BLaER1 treated with 17β-estradiol and CSF1 and Interleukin-3, amounts not matched to agents 10 nM and 100 nM (cell line): Measurements from ENCODE around the gene CDK11B.
"Not testable (repeated sequence)": the region's sequence is repeated elsewhere in the genome, so short reads cannot be mapped to it uniquely, and the experiment has no call there.

Experiments
- H3K27ac ChIP-seq, 11 experiments: shearing (Covaris generic); formaldehyde crosslinking; 2 replicates each; pipeline ENCODE4 v1.8.1; 2022
- H3K27me3 ChIP-seq, 11 experiments: shearing (Covaris generic); formaldehyde crosslinking; 2 replicates each; pipeline ENCODE4 v1.8.1; 2022
- H3K36me3 ChIP-seq, 11 experiments: shearing (Covaris generic); formaldehyde crosslinking; 2 replicates each; pipeline ENCODE4 v1.8.1; 2022
- H3K4me1 ChIP-seq, 10 experiments: shearing (Covaris generic); formaldehyde crosslinking; 2 replicates each; pipeline ENCODE4 v1.8.1; 2022
- H3K4me2 ChIP-seq, 11 experiments: shearing (Covaris generic); formaldehyde crosslinking; 2 replicates each; pipeline ENCODE4 v1.8.1; 2022
- H3K4me3 ChIP-seq, 10 experiments: shearing (Covaris generic); formaldehyde crosslinking; 2 replicates each; pipeline ENCODE4 v1.8.1; 2022
- H3K9ac ChIP-seq, 11 experiments: shearing (Covaris generic); formaldehyde crosslinking; 2 replicates each; pipeline ENCODE4 v1.8.1; 2022
- H3K9me3 ChIP-seq, 11 experiments: shearing (Covaris generic); formaldehyde crosslinking; replicated peaks in 1 of 11; 2 replicates each; pipeline ENCODE4 v1.8.1; 2022
- H4K20me1 ChIP-seq, 11 experiments: shearing (Covaris generic); formaldehyde crosslinking; 2 replicates each; pipeline ENCODE4 v1.8.1; 2022
- Cebpa-rat ChIP-seq, 11 experiments: shearing (Covaris generic); IDR thresholded peaks; 2 replicates each; pipeline ENCODE4 v1.8.1; 2022

CDK11B gene

DNA sequence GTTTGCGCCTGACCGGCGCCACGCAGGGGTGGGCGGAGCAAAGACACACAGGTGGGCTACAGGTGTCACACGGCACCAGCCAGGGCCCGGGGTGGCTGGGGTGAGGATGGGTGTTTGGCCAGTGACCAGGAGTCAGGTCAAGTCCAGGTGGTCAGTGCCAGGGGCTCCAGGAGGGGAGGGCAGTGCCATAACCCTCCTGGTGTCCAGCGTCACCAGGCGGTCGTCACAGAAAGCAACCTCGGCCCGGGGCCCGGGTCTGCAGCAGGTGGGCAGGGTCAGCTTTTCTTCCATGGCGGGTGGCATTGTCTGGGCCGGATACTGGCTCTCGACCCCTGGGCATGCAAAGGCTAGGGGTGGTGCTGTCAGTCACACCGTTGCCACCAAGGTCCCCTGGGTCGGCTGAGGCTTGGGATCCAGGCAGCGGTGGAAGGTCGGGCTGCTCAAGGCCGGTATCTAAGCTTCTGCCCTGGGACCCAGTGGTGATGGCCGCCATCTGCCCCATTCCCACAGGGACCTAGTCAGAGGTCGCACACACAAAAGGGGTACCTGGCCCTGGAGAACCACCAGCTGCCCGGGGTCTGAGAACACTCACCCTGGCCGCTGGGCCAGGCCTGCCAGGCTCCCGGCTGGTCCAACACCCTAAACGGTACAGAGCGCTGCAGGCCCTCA is 60.6 kb downstream of the CDK11B start:
- Histone ChIP-seq H3K9me3 (no peaks in the 10 kb centered on the region), H3K4me2 (peak overlapping the region; percentile 81 to 94 (median 90)), H3K4me3 (no peak overlapping the region), H3K27me3 (peaks cover 39 to 69% (median 53%) of the 10 kb centered on the region in 11 experiments), H3K4me1 (peaks cover 32 to 61% (median 55%) of the 10 kb centered on the region in 10 experiments), H3K9ac (peak overlapping the region in 4 of 11 experiments; percentile 4 to 20 (median 12); a peak in 3 of 22 replicates), H3K36me3 (no peaks in the 10 kb centered on the region), H4K20me1 (peaks cover 0 to 31% (median 9%) of the 10 kb centered on the region in 11 experiments; a peak in 13 of 22 replicates), H3K27ac (no peak overlapping the region)
- no peak for TF ChIP-seq Cebpa-rat (IDR thresholded peaks at IDR 0.05)

DNA sequence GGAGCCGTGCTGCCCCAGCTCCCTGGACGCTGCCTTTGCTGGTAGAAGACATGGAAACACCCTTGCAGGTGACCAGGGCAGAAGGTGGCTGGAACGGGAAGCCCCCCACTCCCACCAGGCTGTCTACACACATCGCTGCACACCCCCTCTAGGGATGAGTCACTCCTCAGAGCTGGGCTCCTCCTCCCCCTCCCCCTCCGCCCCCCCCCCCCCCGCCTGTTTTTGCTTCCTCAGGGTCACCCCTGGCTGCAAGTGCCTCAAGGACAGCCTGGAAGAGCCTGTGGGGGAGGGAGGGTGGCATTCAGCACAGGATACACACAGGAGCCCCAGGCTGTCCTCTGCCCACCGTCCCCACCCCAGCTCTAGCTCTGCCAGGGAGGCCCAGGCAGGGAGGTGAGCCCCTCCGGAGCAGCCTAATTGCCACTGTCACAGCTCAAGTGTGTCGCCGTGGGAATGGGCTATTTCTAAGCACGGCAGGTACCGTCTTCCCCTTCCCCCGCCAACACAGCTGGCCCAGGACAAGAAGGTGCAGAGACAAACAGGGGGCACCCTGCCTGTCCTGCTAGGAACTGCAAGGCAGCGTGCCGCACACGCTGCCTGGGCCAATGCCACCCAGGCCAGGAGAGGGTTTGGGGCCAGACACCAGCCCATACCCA is 61.4 kb downstream of the CDK11B start:
- H3K36me3 ChIP-seq = no peaks in the 10 kb centered on the region
- H3K4me2 ChIP-seq = peak overlapping the region; percentile 81 to 94 (median 90)
- peaks cover 0 to 30% (median 8%) of the 10 kb centered on the region in 11 experiments; a peak in 12 of 22 replicates for H4K20me1 ChIP-seq
- no peak overlapping the region for H3K27ac ChIP-seq
- no peaks in the 10 kb centered on the region for H3K9me3 ChIP-seq
- H3K27me3 ChIP-seq = peaks cover 39 to 64% (median 53%) of the 10 kb centered on the region in 11 experiments
- H3K9ac ChIP-seq = peak overlapping the region in 5 of 11 experiments; percentile 4 to 22 (median 16); a peak in 4 of 22 replicates
- TF ChIP-seq Cebpa-rat (IDR thresholded peaks at IDR 0.05) = no peak
- peak overlapping the region in 1 of 10 experiments; percentile 29; a peak in 1 of 20 replicates for H3K4me3 ChIP-seq
- peaks cover 27 to 53% (median 47%) of the 10 kb centered on the region in 10 experiments for H3K4me1 ChIP-seq

DNA sequence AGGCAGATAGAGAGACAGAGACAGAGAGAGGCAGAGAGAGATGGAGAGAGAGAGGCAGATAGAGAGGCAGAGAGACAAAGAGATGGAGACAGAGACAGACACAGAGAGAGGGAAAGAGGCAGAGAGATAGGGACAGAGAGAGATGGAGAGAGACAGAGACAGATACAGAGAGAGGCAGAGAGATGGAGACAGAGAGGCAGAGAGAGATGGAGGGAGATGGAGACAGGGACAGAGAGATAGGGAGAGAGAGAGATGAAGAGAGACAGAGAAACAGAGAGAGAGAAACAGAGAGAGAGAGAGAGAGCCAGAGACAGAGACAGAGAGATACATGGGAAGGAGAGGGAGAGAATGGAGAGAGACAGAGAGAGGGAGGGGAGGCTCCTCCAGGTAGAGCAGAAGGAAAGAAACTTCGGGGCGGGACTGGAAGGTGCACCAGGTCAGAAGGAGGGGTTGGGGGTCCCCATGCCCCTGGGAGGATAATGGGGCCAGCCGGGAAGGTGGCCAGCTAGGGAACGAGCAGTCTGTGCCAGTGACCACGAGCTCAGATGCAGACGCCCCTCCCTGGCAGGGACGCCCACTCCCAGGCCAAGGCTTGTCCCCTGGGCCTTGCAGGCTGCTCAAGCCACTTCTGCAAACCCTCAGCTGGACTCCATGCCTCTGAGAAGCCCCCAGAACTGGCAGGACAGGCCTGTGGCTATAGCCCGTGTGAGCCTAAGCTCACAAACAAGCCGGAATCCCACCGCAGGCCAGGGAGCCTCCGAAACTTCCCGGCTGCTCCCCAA is 62.1 kb downstream of the CDK11B start:
- H3K36me3 ChIP-seq = no peaks in the 10 kb centered on the region
- no peak for TF ChIP-seq Cebpa-rat (IDR thresholded peaks at IDR 0.05)
- no peak overlapping the region for H3K9ac ChIP-seq
- H3K9me3 ChIP-seq = no peaks in the 10 kb centered on the region
- H3K4me2 ChIP-seq = peak overlapping the region in 10 of 11 experiments; percentile 37 to 94 (median 90); a peak in 16 of 22 replicates
- no peak overlapping the region for H3K4me3 ChIP-seq
- peaks cover 0 to 24% (median 6%) of the 10 kb centered on the region in 11 experiments; a peak in 12 of 22 replicates for H4K20me1 ChIP-seq
- H3K27ac ChIP-seq = no peak overlapping the region
- H3K4me1 ChIP-seq = peaks cover 23 to 50% (median 41%) of the 10 kb centered on the region in 10 experiments
- peaks cover 34 to 58% (median 49%) of the 10 kb centered on the region in 11 experiments for H3K27me3 ChIP-seq

DNA sequence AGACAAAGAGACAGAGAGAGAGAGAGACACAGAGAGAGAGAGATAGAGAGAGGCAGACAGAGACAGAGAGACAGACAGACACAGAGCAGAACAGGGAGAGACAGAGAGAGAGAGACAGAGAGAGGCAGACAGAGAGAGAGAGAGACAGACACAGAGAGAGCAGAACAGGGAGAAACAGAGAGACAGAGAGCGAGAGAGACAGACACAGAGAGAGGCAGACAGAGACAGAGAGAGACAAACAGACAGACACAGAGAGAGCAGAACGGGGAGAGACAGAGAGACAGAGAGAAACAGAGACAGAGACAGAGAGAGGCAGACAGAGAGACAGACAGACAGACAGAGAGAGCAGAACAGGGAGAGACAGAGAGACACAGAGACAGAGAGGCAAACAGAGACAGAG is 63.5 kb downstream of the CDK11B start:
- not testable (repeated sequence) for H3K9ac ChIP-seq, H3K4me2 ChIP-seq, H3K27ac ChIP-seq, H3K36me3 ChIP-seq, H3K4me3 ChIP-seq, H3K9me3 ChIP-seq
- H4K20me1 ChIP-seq = peaks cover 0 to 21% (median 6%) of the 10 kb centered on the region in 11 experiments; a peak in 12 of 22 replicates
- H3K4me1 ChIP-seq = peaks cover 23 to 41% (median 34%) of the 10 kb centered on the region in 10 experiments
- peaks cover 21 to 45% (median 37%) of the 10 kb centered on the region in 11 experiments for H3K27me3 ChIP-seq

DNA sequence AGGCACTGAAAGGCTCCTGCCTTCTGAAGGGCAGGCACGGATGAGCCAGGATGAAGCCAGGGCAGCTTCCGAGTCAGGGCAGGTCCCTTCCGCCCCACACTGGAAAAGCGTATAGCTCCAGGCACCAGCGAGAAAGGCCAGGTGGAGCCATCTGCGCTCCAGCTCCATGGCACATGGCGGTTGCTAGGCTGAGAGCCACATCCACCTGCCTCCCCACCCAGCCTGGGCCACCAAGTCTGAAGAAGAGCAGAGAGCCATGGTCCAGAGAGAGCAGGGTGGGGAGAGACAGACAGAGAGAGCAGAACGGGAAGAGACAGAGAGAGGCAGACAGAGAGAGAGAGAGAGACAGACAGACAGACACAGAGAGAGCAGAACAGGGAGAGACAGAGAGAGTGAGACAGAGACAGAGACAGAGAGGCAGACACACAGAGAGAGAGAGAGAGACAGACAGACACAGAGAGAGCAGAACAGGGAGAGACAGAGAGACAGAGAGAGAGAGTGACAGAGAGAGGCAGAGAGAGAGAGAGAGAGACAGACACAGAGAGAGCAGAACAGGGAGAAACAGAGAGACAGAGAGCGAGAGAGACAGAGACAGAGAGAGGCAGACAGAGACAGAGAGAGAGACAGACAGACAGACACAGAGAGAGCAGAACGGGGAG is 64.1 kb downstream of the CDK11B start:
- no peaks in the 10 kb centered on the region for H3K36me3 ChIP-seq
- H3K27ac ChIP-seq = no peak overlapping the region
- H3K9ac ChIP-seq = no peak overlapping the region
- H3K4me2 ChIP-seq = no peak overlapping the region
- peaks cover 23 to 40% (median 35%) of the 10 kb centered on the region in 10 experiments for H3K4me1 ChIP-seq
- H3K9me3 ChIP-seq = no peaks in the 10 kb centered on the region
- TF ChIP-seq Cebpa-rat (IDR thresholded peaks at IDR 0.05) = no peak
- H4K20me1 ChIP-seq = peaks cover 0 to 21% (median 6%) of the 10 kb centered on the region in 11 experiments; a peak in 12 of 22 replicates
- H3K4me3 ChIP-seq = no peak overlapping the region
- peaks cover 16 to 41% (median 32%) of the 10 kb centered on the region in 11 experiments for H3K27me3 ChIP-seq

DNA sequence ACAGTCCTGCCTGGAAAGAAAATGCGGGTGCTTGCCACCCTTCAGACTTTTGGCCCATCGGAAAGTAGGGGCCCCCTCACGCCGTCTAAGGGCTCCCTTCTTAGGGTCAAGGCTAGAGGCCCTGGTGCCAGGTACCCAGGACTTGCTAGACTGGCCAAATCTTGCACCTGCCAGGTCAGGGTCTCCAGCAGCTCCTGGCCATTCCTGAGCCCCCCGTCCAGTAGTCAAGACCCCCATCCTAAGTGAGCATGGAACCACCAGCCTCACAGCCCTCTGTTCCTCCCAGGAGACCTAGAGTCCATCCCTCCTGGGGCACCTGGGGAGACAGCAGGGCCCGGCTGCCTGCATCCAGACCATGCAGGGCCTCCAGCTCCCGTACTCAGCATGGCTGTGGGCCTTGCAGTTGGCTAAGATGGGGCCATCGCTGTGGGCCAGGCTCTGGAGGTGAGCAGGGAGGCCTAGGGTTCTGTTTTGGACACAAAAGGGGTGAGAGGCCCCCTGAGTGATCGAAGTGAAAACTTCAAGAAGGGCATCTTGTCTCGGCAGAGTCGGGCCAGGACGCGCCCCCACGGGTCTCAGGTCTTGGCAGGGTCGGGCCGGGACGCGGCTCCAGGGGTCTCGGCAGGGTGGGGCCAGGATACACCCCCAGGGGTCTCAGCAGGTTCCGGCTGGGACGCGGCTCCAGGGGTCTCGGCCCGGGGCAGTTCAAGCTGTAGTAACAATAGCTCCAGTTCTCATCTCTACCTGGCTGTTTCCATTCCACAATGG is 64.8 kb downstream of the CDK11B start:
- no peak overlapping the region for H3K9ac ChIP-seq
- peaks cover 17 to 38% (median 32%) of the 10 kb centered on the region in 10 experiments for H3K4me1 ChIP-seq
- peaks cover 9 to 34% (median 25%) of the 10 kb centered on the region in 11 experiments for H3K27me3 ChIP-seq
- TF ChIP-seq Cebpa-rat (IDR thresholded peaks at IDR 0.05) = no peak
- no peak overlapping the region for H3K4me2 ChIP-seq
- H3K4me3 ChIP-seq = no peak overlapping the region
- no peaks in the 10 kb centered on the region for H3K36me3 ChIP-seq
- H3K9me3 ChIP-seq = no peaks in the 10 kb centered on the region
- H4K20me1 ChIP-seq = peaks cover 0 to 18% (median 4%) of the 10 kb centered on the region in 11 experiments; a peak in 12 of 22 replicates
- H3K27ac ChIP-seq = no peak overlapping the region

DNA sequence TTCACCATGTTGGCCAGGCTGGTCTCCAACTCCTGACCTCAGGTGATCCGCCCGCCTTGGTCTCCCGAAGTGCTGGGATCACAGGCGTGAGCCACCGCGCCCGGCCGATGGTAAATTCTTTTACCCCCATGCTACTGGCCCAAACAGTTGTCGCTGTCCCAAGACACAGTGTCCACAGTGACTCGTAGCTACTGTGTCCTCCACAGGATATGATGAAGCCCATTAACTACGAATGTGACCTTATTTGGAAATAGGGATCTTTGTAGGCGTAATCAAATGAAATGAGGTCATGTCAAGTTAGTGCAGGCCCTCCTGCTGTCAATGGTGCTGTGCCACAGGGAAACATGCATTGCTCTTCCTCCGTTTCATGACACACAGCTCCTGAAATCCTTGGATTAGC is 67.4 kb downstream of the CDK11B start:
- H3K4me3 ChIP-seq = no peak overlapping the region
- no peaks in the 10 kb centered on the region; a peak in 1 of 22 replicates for H4K20me1 ChIP-seq
- peaks cover 0 to 15% (median 9%) of the 10 kb centered on the region in 10 experiments; a peak in 9 of 20 replicates for H3K4me1 ChIP-seq
- H3K9me3 ChIP-seq = no peaks in the 10 kb centered on the region
- no peak overlapping the region for H3K27ac ChIP-seq
- H3K9ac ChIP-seq = no peak overlapping the region
- H3K36me3 ChIP-seq = no peaks in the 10 kb centered on the region
- no peak for TF ChIP-seq Cebpa-rat (IDR thresholded peaks at IDR 0.05)
- peak overlapping the region in 6 of 11 experiments; percentile 2 to 41 (median 23); a peak in 3 of 22 replicates for H3K4me2 ChIP-seq
- peaks cover 0 to 12% (median 5%) of the 10 kb centered on the region in 11 experiments; a peak in 9 of 22 replicates for H3K27me3 ChIP-seq
